Activated T-cell treated with anti-CD3 and anti-CD28 coated beads for 48 hours (primary cell): ENCODE results near the gene SLC5A10.
A peak's percentile ranks its signal among the peaks of the same experiment; 100 is the strongest.

Source experiments
- DNase-seq: peaks from one replicate; pipeline ENCODE4 v3.0.0-alpha.2; 2020; ENCODE audit warnings: low read depth

SLC5A10 gene

DNA sequence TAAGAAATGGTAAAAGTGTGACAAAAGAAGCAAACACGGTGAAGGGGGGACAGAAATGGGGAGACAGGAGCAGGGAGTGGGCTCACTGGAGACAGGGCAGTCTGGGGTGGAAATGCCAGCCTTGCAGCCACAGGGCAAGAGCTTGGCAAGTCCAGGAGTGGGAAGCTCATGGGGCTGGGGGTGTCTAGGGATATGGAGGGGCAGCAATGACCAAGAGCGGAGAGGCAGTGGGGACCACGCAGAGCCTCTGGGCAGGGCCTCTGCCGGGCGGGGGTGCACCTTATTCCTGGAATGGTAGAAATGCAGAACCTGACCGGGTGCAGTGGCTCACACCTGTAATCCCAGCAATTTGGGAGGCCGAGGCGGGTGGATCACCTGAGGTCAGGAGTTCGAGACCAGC lies 12.6 kb downstream of the SLC5A10 start:
- DNase-seq, result no peak

DNA sequence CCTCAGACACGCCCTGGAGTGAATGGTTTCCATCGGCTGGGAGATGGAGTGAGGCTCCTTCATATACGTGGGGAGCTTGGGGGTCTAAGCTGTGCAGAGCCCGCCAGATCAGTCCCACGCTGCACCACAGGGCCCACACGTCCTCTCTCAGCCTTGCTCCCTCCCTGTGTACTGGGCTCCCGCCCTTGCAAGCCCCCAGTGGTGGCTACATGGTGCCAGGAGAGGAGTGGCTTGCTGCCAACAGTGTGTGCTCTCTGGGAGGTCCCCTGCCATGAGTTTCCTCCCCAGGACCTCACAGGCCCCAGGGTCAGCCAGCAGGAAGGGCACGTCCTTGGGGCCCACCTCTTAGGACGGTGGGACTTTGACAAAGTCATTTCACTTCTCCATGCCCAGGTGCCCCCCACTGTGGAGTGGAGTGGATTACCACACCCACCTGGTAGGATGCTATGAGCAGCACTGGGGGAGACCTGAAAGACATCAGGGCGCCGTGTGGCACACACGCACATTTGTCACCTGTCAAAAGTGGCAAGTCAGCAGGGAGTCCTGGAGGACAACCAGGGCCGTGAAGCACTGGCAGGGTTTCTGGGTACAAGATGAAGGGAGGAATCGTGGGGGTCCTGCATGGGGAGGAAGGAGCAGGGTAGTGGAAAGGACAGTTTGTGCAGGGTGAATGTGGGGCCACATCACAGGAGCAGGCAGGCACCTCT lies 13.7 kb downstream of the SLC5A10 start:
- no peak for DNase-seq

DNA sequence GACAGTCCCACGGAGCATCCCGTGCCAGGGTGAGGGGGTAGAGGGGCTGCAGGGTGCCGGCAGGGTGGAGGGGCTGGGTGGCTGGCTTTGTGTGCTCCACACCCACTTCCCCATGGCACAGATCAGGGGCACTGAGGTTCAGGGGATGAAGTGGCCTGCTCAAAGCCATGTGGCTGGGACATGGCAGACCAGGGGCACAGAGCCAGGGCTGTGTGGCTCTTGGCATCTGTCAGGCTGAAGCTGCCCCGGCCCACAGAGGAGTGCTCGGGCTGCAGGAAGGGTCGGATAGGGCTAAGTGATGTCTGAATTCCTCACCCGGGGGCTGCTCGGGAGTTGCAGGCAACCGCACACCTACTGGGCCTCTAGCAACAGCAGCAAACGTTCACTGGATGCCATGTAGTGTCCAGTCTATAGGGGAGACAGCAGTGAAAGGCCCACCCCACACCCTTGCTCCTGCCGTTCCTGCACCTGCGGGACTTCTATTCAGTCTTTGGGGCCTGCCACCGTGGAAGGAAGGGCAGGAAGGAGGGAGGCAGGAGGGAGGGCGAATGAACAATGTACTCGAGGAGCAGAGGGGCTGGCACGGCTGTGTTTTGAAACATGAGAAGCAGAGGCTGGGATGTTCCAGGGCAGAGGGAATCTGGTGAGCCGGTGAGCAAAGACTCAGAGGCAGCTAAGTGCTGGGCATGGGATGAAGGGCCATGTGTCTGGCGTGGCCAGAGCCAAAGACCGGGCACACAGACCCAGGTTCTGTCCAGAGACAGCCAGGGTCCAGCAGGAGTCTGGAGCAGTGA lies 15.1 kb downstream of the SLC5A10 start:
- DNase-seq, result no peak

DNA sequence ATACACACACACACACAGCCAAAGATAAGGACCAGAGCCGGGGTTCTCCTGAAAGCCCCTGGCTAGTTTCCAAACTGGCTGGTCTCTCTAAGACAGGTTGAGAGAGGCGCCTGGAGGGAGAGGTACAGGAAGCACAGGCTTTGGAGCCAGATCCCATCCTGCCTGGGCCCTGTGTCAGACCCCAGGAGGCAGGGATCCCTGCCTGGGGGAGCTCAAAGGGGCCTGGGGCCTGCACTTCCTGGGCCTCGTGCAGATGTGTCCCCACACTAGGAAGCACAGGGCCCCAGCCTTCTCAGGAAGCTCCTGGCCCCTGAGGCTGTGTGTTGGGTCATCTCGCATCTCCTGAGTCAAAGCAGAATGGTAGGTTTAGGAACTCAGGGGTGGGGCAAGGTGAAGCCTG lies 16.0 kb downstream of the SLC5A10 start:
- DNase-seq, result no peak

DNA sequence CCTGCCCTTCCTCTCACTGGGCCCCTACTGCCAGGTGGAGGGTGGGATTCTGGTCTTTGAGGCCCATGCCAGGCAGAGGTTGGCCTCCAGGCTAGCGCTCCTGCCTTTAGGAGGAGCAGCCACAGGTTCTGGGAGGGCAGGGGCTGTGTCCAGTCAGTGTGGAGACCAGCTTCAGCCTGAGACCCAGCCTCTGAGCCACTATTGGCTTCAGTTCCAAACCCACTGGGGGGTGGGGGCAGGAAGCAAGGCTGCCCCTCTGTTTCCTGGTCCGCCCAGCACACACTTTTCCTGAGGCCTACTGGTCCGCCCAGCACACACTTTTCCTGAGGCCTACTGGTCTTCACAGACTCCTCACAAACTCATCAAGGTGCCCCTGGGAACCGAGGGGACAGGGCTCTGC lies 16.4 kb downstream of the SLC5A10 start:
- no peak for DNase-seq

DNA sequence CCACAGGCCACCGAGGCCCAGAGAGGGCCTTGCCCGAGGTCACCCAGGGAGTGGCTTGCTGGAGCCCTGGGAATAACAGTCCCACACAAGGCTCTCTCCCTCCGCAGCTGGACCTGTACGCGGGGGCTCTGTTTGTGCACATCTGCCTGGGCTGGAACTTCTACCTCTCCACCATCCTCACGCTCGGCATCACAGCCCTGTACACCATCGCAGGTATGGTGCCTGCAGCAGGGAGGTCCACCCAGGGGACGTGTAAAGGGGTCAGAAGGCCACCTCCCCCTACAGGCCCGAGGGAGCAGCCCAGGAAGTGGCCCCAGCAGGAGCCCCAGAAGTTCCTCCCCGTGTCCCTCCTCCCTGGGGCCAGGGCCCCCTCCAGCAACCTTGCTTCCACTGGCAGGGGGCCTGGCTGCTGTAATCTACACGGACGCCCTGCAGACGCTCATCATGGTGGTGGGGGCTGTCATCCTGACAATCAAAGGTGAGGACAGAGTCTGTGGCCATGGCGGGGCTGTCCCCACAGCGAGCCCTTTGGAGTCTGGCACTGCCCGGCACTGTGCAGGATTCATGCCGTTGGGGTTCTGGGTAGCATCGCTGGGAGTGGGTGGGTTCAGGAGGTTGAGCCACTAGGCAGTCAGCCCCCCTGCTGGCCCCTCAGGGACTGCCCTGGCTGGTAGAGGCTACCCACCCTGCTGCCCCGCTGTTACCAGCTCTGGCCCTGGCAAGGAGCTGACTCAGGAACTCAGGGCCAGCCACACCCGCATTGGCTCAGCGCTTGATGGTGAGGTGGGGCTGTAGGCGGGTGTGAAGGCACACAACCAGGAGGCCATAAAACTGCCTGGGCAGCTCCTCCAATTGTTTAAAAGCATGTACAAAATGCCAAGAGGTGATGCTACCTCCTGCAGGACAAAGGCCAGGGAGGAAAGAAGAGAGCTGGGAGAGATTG lies 17.3 kb downstream of the SLC5A10 start:
- DNase-seq, result no peak

DNA sequence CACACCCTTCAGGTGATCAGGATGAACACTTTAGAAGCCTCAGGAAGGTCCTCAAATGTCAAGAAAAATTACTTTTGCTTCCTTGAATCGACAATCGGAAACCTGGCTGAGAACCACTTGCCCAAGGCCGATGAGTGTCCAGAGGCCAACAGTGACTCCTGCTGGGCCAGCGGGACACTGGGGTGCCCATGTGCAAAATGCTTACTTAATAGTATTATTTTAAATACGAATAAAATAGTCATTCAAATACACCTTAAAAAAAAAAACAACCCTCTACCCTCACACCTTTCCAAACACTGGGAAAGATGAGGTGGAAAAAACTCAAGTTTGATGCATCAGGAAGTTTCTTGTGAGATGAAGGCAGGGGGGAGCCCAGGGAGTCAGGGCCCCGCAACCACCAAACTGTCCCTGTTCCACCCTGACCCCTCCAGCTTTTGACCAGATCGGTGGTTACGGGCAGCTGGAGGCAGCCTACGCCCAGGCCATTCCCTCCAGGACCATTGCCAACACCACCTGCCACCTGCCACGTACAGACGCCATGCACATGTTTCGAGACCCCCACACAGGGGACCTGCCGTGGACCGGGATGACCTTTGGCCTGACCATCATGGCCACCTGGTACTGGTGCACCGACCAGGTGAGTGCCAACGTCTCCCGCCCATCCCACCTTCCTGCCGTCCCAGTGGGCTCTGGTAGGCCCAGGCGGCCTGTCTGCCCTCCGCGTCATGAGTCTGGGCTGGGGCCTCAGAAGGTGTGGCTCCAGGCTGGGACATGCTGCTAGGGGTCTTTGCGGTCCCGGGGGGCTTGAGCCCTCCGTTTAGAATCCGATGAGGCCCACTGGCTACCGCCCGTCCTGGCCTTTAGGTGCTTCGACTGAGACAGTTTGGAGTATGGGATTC lies 18.9 kb downstream of the SLC5A10 start:
- DNase-seq, result no peak

DNA sequence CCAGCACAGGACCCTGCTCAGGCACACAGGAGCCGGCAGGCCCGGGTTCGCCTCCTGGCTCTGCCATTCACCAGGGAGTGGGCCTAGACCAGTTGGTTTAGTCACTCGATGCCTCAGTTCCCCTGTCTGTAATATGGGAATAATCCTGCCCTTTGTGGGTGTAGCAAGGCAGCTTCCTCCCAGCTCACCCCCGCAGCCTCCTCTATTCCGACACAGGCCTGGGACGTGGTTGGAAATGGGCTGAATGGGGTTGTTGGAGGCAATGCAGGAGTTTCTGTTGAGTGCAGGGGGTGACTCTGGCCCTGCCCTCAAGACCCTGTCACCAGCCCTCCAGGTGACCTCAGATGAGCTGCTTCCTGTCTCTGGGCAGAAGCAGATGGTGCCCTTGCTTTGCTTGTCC lies 19.8 kb downstream of the SLC5A10 start:
- DNase-seq, result no peak

DNA sequence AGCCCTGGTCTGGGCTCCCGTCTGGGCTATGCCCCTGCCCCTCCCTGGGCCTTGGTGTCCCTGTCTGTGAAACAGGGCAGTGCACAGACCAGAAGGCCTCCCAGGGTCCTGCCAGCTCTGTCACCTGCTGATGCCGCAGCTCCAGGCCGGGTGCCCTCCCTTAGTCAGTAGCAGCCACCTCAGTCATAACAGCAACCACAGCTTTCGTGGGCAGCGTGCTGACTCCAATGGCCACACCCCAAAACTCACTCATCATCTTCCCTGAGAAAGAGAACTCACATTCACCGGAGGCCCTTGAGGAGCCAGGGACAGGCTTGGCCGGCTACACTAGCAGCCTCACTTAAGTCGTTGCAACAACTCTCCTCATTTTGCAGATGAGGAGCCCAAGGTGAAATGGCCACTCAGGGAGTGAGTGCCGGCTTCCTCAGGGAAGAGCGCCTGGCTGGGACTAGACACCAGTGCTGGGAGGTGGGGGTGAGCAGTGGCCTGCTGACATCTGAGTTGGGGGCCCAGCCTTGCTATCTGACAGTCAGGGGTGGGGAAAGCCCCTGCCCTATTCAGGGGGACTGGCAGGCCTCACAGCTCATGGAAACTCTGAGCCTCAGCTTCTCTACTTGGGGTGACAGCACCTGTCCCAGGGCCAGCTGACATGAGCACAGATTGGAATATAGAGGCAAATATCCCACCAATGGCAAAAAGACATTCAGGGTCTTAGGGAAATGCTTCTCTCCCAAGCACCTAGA lies 22.6 kb downstream of the SLC5A10 start:
- peak; percentile 49 for DNase-seq

DNA sequence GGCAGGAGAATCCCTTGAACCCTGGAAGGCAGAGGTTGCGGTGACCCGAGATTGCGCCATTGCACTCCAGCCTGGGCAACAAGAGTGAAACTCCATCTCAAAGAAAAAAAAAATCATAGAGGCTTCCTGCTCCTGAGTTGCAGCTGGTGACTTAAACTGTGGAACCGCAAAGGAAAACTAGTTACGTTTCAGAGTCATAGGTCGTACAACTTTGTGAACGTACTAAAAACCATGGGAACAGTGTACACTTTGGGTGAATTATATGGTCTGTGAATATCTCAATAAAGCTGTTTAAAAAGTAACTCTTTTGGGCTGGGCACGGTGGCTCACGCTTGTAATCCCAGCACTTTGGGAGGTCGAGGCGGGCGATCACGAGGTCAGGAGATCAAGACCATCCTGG lies 23.6 kb downstream of the SLC5A10 start:
- DNase-seq, result no peak

DNA sequence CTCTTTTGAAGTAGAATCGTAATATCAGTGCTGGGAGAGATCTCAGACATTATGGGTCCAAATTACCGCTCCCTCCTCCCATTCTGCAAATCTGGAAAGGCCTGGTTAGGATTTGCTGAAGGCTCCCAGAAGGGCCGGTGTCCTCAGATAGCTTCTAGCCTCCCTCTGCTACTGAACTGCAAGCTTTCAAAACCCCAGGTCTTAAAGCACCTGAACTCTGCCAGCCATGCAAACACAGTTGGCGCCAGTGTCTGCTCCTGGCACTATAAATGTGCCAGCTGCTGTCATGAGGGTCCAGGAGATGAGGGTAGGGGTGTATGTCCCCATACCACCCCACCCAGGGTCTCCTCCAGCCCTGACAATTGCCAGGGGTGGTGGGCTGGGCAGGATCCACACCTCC lies 24.2 kb downstream of the SLC5A10 start:
- no peak for DNase-seq

DNA sequence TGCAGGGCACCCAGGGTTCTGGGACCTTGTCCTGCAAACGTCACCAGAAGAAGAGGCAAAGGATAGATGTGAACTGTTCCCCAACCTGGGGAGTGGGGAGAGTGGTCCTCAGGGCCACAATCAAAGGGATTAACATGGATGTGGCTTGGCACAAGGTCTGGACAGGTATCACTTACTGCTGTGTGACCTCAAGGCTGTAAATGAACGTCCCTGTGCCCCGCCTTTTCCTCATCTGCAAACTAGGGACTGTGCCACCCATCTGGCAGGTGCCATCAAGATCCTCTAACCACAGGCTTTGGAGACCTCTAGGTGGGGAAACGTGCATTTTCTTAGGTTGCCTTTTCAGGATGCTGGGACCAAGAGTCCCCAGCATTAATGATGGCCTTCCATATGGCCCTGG lies 25.1 kb downstream of the SLC5A10 start:
- DNase-seq, result no peak

DNA sequence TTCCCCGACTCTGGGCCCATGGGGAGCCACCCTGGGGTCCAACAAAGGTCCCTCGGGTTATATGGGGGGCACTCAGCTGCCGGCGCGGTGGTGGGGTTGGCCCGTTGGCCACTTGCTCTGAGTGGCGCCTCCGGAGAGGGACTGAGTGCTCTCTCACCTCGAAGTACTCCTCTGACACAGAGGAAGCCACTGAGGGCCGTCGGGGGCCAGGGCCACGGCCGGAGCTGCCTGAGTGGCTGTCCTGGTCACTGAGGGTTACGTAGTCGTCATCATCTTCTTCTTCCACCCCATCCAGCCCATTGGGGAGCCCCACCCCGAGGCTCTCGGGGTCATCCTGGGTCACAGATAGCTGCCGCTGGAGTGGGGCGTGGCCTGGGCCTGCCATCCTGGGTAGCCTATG lies 25.7 kb downstream of the SLC5A10 start:
- DNase-seq, result no peak

DNA sequence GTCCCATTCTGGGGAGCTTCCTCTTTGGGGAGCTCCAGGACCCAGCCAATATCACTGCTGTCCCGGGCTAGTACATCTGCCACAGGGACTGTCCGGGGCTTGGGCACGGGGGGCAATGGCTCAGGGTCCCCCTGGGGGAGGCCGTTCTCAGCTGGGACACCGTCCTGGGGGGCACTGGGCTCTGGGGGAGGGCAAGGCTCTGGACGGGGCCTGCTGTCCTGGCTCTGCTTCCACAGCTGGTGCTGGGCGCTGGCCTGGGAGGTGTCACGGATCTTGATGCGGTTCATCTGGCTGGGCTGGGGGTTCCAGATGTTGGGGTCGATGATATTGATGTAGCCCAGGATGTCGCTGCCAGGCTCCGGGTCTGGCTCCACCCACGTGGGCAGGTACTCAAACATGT lies 26.1 kb downstream of the SLC5A10 start:
- no peak for DNase-seq

DNA sequence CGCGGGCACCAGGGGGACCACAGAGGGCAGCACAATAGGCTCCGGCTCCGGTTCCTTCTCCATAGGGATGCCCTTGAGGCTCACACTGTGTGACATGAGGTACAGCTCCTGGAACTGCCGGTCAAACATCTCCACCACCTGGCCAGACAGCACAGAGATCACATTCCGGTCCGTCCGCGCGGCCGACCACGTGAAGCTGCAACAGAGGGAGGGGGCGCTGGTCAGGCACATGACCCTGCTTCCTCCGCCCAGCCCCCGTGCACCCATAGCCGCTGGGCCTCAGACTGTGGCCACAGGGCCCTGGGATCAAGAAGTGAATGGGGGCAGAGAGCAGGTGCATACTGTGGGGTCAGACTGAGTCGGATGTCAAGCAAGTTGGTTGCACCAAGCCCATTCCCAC lies 26.7 kb downstream of the SLC5A10 start:
- DNase-seq, result no peak

DNA sequence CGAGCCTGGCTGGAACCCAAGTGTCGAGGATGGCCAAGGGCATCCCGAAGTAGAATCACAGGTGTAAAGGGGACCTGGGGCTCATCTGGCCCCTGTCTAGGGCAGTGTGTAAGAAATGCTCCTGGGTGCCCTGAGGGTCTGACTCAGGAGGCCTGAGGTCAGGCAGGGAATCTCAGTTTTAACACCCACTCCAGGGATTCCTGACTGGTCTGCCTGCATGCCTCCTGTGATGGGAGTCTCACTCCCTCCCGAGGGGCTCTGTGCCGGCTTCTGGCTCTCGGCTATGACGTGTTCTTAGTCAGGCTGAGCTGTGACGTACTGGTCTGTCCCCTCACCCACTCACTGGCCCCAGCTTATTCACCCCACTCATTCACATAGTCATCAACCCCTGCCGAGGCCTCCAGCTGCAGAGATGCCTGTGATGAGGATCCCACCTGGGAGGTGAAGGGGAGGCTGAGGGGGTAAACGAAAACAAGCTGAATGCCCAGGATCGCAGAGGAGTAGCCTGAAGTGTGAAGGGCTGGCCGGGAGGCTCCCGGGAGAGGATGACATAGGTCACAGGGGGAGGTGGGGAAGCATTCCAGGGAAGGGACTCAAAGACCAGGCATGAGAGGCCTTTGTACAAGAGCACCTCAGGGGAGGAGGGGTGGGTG lies 28.8 kb downstream of the SLC5A10 start:
- no peak for DNase-seq

DNA sequence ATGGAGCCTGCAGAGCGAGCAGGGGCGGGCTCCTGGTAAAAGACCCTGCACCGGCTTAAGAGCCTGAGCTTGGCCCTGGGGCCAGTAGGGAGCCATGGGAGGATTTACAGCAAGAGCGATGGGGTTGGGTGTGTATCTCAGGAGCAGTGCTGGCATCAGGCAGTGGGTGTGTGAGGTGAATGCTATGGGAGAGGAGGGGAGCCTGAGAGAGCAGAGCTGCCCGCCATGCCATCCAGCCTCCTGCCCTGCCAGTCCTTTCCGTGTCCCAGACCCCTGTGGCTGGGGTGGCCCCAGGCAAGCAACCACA lies 29.3 kb downstream of the SLC5A10 start:
- DNase-seq, result no peak

DNA sequence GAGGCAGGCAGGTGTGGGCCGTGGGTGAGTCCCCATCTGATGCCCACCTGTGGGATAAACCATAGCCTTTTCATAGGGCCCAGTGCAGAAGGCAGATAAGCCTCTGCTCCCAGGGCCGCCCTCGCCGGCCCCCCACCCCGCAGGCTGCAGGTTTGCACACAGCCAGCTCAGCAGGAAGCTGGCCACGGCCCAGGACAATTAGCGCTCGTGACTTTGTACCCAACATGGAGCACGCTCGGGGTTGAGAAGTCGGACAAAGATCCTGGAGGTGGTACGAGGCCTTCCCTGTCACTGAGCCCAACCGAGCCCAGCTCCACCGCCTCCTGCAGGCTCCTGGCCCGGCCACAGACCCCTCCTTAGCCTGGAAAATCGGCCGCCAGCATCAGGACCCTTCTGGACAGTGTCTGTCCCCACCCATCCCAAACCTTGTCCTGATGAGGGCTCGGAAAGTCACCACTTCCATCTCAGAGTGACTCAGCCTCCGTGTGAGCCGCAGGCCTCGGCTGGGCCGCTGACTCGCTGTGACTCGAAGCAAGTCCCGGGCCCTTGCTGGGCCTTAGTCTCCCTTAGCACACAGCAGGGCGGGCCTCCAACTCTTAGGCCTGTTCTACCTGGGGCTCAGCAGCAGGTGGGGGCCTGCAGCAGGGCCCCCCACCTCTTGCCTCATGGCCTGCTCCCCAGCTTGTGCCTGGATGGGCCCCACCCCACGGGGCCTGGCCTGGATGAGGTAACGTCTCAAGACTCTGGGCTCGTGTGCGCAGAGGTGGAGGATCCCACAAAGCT lies 29.9 kb downstream of the SLC5A10 start:
- DNase-seq, result no peak

DNA sequence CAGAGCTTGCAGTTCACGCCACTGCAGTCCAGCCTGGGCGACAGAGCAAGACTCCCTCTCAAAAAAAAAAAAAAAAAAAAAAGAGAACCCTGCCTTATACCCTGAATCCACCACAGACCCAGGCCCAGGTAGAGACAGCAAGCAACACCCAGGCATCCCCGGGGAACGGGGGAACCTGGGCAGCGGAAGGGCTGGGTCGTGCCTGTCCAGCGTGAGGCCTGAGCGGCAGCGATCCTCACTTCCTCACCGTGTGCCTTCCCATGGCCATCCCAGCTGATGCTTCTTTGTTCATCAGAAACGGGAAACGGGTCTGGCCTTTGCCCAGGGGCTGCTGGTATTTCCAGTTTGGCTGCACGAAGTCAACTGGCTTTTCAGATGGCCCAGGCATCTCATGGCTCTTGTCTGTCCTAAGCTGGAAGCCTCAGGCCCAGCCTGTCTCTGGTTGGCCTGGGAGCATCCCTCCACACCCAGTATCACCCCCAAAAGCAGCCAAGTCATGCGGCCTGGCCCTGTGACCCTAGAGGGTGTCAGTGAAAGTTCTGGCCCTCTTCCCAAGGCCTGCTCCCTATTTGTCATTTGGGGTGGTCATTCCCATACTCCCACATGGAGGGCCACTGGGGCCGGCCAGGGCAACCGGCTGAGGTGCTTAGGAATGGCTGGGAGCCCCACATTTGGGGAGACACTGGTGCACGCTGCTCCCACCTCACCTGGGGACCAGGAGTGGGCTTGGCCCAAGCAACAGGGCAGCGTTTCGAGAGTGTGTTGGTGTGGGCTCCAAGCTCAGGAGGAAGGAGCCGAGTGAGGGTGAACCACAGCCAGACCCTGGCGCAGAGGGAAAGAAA lies 32.5 kb downstream of the SLC5A10 start:
- no peak for DNase-seq
